DND-41 (cell line): Measurements from ENCODE around the gene NPHP4.

Experiments used
- CTCF ChIP-seq: IDR thresholded peaks from 2 replicates; pipeline ENCODE4 v1.5.1; 2012; ENCODE audit warnings: borderline replicate concordance, low read length, moderate library complexity, mild to moderate bottlenecking; ENCODE audit not compliant: poor library complexity, severe bottlenecking; ENCODE audit errors: extremely low read depth
- EZH2 ChIP-seq: IDR thresholded peaks from 3 replicates; pipeline ENCODE4 v1.6.1; 2012; ENCODE audit warnings: borderline replicate concordance, low read depth, mild to moderate bottlenecking, moderate library complexity, low read length, inconsistent platforms; ENCODE audit not compliant: severe bottlenecking

DNA sequence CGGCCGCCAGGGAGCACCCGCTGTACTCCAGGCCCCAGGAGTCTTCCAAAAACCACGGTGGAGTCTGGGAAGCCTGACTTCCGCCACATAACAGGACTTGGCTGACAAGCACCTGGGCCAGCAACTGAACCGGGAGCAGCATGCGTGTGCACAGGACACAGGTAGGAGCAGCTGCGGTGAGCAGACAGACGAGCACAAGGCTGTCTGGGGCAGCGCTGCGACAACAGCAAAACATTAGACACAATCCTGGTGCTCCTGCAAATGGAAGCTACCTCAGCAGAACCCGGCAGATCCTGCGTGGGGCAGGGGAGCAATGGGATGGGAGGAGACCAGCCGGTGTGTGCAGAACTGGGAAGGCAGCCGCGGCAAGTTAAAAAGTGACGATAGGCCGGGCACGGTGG, 80.4 kb downstream of the NPHP4 start:
- TF ChIP-seq CTCF: no peak
- no peak for TF ChIP-seq EZH2
